Panc1 (cell line): ENCODE measurements around the gene TECPR2. TPM values are rescaled to one million over a fixed set of nuclear protein-coding genes. Genes with fewer than 3 reads are reported as not detected.

Source experiments
- ATAC-seq: fragments of 200-7000 bp; cut with Tn5 transposase; 2 replicates; pipeline ENCODE4 v1.9.1; 2020; ENCODE audit warnings: mild to moderate bottlenecking, moderate library complexity
- BruUV-seq: library from RNA; stranded (reverse); fragments of 400-500 nt; replicated peaks from 2 replicates; lab custom pipeline; 2021; lab: Mats Ljungman, UMichigan
- CTCF ChIA-PET: fragments of 300-600 bp; sonication (Branson Sonifier 250); formaldehyde crosslinking; loops from one replicate; lab custom pipeline; 2022; ENCODE audit warnings: antibody characterized with exemption; lab: Charles Lee
- POLR2A ChIA-PET: fragments of 300-600 bp; sonication (Branson Sonifier 250); formaldehyde crosslinking; loops from one replicate; lab custom pipeline; 2022; ENCODE audit warnings: antibody characterized with exemption; lab: Charles Lee
- DNase-seq: peaks from one replicate; pipeline ENCODE4 v3.0.0-alpha.2; 2010; ENCODE audit warnings: low read depth, low spot score
- H3K27ac ChIP-seq: 2 replicates; pipeline ENCODE4 v1.5.1; 2011; ENCODE audit warnings: mild to moderate bottlenecking, low read length, inconsistent platforms
- H3K27me3 ChIP-seq: fragments of 200-500 bp; sonication (Bioruptor generic); 2 replicates; pipeline ENCODE4 v1.6.0; 2014; ENCODE audit warnings: low read length, inconsistent platforms; ENCODE audit not compliant: control insufficient read depth, insufficient read depth
- H3K36me3 ChIP-seq: fragments of 200-500 bp; sonication (Bioruptor generic); 2 replicates; pipeline ENCODE4 v1.5.1; 2014; ENCODE audit warnings: inconsistent platforms, mild to moderate bottlenecking, low read length, moderate library complexity; ENCODE audit not compliant: control insufficient read depth, insufficient read depth
- H3K4me1 ChIP-seq: 2 replicates; pipeline ENCODE4 v1.5.1; 2011; ENCODE audit warnings: inconsistent platforms, mild to moderate bottlenecking, low read length, moderate library complexity; ENCODE audit not compliant: control insufficient read depth, insufficient read depth
- H3K4me3 ChIP-seq, 2 experiments: 2 replicates each; pipeline ENCODE4 v1.5.1; 2011 to 2012; ENCODE audit warnings: low read depth in 2 of 2, low read length in 2 of 2, mild to moderate bottlenecking in 2 of 2, inconsistent platforms in 1 of 2, moderate library complexity in 1 of 2
- H3K9me3 ChIP-seq: fragments of 200-500 bp; sonication (Bioruptor generic); 2 replicates; pipeline ENCODE4 v1.5.1; 2014; ENCODE audit warnings: low read depth, mild to moderate bottlenecking, inconsistent platforms, low read length, moderate library complexity; ENCODE audit not compliant: control insufficient read depth, insufficient read depth
- CTCF ChIP-seq: fragments of 450-650 bp; IDR thresholded peaks from 2 replicates; pipeline ENCODE4 v1.5.1; 2017; ENCODE audit warnings: mild to moderate bottlenecking
- POLR2AphosphoS5 ChIP-seq: IDR thresholded peaks from 2 replicates; pipeline ENCODE4 v1.6.1; 2012; ENCODE audit warnings: mild to moderate bottlenecking, low read depth, low read length, moderate library complexity
- SIN3A ChIP-seq: IDR thresholded peaks from 2 replicates; pipeline ENCODE4 v1.6.1; 2012; ENCODE audit warnings: low read depth, mild to moderate bottlenecking, low read length, moderate library complexity, borderline replicate concordance; ENCODE audit not compliant: insufficient read depth
- TCF7L2 ChIP-seq: IDR thresholded peaks from 2 replicates; pipeline ENCODE4 v1.6.1; 2011; ENCODE audit warnings: mild to moderate bottlenecking, low read depth, low read length, inconsistent platforms
- in situ Hi-C: cut with HindIII; loops from 2 replicates; pipeline ENCODE4 v1.10.0; 2016; ENCODE audit warnings: low sequenced_read_pairs, low pct_unique_long_range_greater_than_20kb
- intact Hi-C: fragments of 100-400 bp; cut with micrococcal nuclease; formaldehyde crosslinking; loops from one replicate; pipeline ENCODE4 v1.10.0; 2022; ENCODE audit not compliant: unreplicated experiment
- total RNA-seq: library from RNA; stranded (reverse); gene quantifications from one replicate; pipeline ENCODE4 v1.2.1, GENCODE V29; 2021; ENCODE audit not compliant: unreplicated experiment
- TF ChIP-seq, protein P1 (sequence below), 2 experiments: IDR thresholded peaks; 2 replicates each; pipeline ENCODE4 v1.6.1; 2011 to 2012; ENCODE audit warnings: low read depth in 2 of 2, control low read depth in 1 of 2, low read length in 1 of 2, mild to moderate bottlenecking in 1 of 2, moderate library complexity in 1 of 2; ENCODE audit not compliant: insufficient read depth in 1 of 2

TECPR2 gene
- total RNA-seq, 1 experiment from 2014 or later: 15.5 TPM

DNA sequence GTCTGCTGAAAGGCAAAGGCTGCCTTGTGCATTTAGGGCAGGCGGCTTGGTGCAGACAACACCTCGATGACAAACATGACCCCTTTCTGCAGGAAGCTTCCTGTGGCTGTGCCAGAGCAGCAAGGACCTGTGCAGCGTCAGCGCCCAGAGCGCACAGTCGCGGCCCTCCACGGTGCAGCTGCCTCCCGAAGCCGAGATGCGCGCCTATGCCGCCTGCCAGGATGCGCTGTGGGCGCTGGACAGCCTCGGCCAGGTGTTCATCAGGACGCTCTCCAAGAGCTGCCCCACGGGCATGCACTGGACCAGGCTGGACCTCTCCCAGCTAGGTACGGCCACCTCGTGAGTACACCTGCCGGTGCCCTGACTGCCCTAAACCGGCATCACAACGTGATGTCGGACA is 89.6 kb downstream of the TECPR2 start:
- no peaks in the 10 kb centered on the region for H3K9me3 ChIP-seq
- BruUV-seq: no TSS peak
- H3K27me3 ChIP-seq: no peaks in the 10 kb centered on the region
- ChIA-PET CTCF (no interaction called here), POLR2A (no interaction called here)
- TF ChIP-seq POLR2AphosphoS5: no peak
- no peak for TF ChIP-seq TCF7L2
- TF ChIP-seq, protein P1, sequence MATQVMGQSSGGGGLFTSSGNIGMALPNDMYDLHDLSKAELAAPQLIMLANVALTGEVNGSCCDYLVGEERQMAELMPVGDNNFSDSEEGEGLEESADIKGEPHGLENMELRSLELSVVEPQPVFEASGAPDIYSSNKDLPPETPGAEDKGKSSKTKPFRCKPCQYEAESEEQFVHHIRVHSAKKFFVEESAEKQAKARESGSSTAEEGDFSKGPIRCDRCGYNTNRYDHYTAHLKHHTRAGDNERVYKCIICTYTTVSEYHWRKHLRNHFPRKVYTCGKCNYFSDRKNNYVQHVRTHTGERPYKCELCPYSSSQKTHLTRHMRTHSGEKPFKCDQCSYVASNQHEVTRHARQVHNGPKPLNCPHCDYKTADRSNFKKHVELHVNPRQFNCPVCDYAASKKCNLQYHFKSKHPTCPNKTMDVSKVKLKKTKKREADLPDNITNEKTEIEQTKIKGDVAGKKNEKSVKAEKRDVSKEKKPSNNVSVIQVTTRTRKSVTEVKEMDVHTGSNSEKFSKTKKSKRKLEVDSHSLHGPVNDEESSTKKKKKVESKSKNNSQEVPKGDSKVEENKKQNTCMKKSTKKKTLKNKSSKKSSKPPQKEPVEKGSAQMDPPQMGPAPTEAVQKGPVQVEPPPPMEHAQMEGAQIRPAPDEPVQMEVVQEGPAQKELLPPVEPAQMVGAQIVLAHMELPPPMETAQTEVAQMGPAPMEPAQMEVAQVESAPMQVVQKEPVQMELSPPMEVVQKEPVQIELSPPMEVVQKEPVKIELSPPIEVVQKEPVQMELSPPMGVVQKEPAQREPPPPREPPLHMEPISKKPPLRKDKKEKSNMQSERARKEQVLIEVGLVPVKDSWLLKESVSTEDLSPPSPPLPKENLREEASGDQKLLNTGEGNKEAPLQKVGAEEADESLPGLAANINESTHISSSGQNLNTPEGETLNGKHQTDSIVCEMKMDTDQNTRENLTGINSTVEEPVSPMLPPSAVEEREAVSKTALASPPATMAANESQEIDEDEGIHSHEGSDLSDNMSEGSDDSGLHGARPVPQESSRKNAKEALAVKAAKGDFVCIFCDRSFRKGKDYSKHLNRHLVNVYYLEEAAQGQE (IDR thresholded peaks at IDR 0.05; ENCODE audit: insufficient read depth in 1 of 2, low read depth in 2 of 2, low read length in 1 of 2): no peak
- TF ChIP-seq CTCF: no peak
- TF ChIP-seq SIN3A: no peak
- H3K36me3 ChIP-seq: no peaks in the 10 kb centered on the region
- H3K4me3 ChIP-seq: no peak overlapping the region
- in situ Hi-C loops: no loop called here
- DNase-seq (no peak), ATAC-seq (no peak)
- H3K27ac ChIP-seq: no peak overlapping the region
- intact Hi-C loops: no loop called here
- no peaks in the 10 kb centered on the region for H3K4me1 ChIP-seq

GRCh38 chr14:102454711-102455110 is 92.0 kb downstream of the TECPR2 start:
- H3K9me3 ChIP-seq: no peaks in the 10 kb centered on the region
- CTCF ChIA-PET: no interaction called here
- POLR2A ChIA-PET: no interaction called here
- intact Hi-C loops: no loop called here
- BruUV-seq: no TSS peak
- no peaks in the 10 kb centered on the region for H3K36me3 ChIP-seq
- in situ Hi-C loops: no loop called here
- H3K27ac ChIP-seq: no peak overlapping the region
- no peak overlapping the region for H3K4me3 ChIP-seq
- no peaks in the 10 kb centered on the region for H3K4me1 ChIP-seq
- TF ChIP-seq TCF7L2 (no peak), POLR2AphosphoS5 (no peak), SIN3A (no peak), CTCF (no peak)
- TF ChIP-seq, protein P1 (IDR thresholded peaks at IDR 0.05; ENCODE audit: insufficient read depth in 1 of 2, low read depth in 2 of 2, low read length in 1 of 2): no peak
- ATAC-seq (no peak), DNase-seq (no peak)
- H3K27me3 ChIP-seq: no peaks in the 10 kb centered on the region
